ENCODE measurements around the gene CEP112. TPM values are rescaled to one million over a fixed set of nuclear protein-coding genes. Genes with fewer than 3 reads are reported as not detected.

Gene CEP112
- total and polyA plus RNA-seq, 10 of the 15 experiments (the other 5 are each of a cell fraction or from before 2014, with no cell fraction given) = 0.11 to 3.8 (median 0.32) TPM; not detected in 1

DNA sequence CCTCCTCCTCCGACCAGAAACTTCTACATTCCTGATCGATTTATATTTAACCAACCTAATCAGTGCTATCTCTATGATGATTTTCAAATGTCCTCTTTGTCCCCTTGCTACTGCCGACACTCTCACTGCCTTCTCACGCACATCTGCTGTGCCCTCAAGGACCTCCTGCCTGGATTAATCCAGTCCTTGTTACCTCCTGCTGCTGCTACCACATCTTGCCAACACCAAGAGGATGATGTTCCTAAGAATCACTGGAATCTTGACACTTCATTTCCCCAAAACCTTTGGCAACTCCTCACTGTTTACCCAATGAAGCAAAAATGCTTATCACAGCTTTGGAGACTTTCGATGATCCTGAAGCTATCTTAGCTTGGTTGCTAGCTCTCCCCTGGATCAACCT, 343.2 kb downstream of the CEP112 start (continued):
- TF ChIP-seq, protein P1, sequence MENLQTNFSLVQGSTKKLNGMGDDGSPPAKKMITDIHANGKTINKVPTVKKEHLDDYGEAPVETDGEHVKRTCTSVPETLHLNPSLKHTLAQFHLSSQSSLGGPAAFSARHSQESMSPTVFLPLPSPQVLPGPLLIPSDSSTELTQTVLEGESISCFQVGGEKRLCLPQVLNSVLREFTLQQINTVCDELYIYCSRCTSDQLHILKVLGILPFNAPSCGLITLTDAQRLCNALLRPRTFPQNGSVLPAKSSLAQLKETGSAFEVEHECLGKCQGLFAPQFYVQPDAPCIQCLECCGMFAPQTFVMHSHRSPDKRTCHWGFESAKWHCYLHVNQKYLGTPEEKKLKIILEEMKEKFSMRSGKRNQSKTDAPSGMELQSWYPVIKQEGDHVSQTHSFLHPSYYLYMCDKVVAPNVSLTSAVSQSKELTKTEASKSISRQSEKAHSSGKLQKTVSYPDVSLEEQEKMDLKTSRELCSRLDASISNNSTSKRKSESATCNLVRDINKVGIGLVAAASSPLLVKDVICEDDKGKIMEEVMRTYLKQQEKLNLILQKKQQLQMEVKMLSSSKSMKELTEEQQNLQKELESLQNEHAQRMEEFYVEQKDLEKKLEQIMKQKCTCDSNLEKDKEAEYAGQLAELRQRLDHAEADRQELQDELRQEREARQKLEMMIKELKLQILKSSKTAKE (IDR thresholded peaks at IDR 0.05; ENCODE audit: low read depth, poor library complexity, severe bottlenecking) = no peak
- no peak for TF ChIP-seq IRF4 (IDR thresholded peaks at IDR 0.05; ENCODE audit: low read depth, low read length)
- no peak for TF ChIP-seq RFX5 (IDR thresholded peaks at IDR 0.05; ENCODE audit: low read depth, low read length)
- TF ChIP-seq, protein P2, sequence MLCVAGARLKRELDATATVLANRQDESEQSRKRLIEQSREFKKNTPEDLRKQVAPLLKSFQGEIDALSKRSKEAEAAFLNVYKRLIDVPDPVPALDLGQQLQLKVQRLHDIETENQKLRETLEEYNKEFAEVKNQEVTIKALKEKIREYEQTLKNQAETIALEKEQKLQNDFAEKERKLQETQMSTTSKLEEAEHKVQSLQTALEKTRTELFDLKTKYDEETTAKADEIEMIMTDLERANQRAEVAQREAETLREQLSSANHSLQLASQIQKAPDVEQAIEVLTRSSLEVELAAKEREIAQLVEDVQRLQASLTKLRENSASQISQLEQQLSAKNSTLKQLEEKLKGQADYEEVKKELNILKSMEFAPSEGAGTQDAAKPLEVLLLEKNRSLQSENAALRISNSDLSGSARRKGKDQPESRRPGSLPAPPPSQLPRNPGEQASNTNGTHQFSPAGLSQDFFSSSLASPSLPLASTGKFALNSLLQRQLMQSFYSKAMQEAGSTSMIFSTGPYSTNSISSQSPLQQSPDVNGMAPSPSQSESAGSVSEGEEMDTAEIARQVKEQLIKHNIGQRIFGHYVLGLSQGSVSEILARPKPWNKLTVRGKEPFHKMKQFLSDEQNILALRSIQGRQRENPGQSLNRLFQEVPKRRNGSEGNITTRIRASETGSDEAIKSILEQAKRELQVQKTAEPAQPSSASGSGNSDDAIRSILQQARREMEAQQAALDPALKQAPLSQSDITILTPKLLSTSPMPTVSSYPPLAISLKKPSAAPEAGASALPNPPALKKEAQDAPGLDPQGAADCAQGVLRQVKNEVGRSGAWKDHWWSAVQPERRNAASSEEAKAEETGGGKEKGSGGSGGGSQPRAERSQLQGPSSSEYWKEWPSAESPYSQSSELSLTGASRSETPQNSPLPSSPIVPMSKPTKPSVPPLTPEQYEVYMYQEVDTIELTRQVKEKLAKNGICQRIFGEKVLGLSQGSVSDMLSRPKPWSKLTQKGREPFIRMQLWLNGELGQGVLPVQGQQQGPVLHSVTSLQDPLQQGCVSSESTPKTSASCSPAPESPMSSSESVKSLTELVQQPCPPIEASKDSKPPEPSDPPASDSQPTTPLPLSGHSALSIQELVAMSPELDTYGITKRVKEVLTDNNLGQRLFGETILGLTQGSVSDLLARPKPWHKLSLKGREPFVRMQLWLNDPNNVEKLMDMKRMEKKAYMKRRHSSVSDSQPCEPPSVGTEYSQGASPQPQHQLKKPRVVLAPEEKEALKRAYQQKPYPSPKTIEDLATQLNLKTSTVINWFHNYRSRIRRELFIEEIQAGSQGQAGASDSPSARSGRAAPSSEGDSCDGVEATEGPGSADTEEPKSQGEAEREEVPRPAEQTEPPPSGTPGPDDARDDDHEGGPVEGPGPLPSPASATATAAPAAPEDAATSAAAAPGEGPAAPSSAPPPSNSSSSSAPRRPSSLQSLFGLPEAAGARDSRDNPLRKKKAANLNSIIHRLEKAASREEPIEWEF (IDR thresholded peaks at IDR 0.05; ENCODE audit: insufficient replicate concordance, low read depth, low read length) = no peak

DNA sequence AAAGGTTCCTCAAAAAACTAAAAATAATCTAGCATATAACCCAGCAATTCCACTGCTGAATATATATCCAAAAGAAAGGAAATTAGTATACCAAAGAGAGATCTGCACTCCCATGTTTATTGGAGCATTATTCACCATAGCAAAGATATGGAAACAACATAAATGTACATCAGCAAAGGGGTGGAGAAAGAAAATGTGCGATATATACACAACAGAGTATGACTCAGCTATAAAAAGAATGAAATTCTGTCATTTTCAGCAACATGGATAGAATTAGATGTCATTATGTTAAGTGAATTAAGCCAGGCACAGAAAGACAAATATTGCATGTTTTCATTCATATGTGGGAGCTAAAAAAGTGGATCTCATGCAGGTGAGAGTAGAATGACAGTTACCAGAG, 350.8 kb downstream of the CEP112 start:
- no peak overlapping the region for H2AFZ ChIP-seq (ENCODE audit: control insufficient read depth, low read depth, low read length)
- no peaks in the 10 kb centered on the region for H3K36me3 ChIP-seq (ENCODE audit: control insufficient read depth in 2 of 2, insufficient read depth in 2 of 2, low read length in 1 of 2)
- ChIA-PET POLR2A (no interaction called here), SMC1A (ENCODE audit: uncharacterized antibody, unreplicated experiment) (no interaction called here), CTCF (no interaction called here), RAD21 (ENCODE audit: unreplicated experiment) (no interaction called here)
- H3K4me1 ChIP-seq (ENCODE audit: control insufficient read depth, insufficient read depth, low read length) = no peaks in the 10 kb centered on the region
- no peak overlapping the region for H3K9ac ChIP-seq (ENCODE audit: control insufficient read depth, insufficient read depth, low read length)
- no peak for DNase-seq (ENCODE audit: low read depth, low spot score)
- BruUV-seq (replicated peaks) = no TSS peak
- H3K9me3 ChIP-seq (replicated peaks; ENCODE audit: control insufficient read depth, insufficient read depth, low read length) = no peaks in the 10 kb centered on the region
- no peaks in the 10 kb centered on the region for H3K79me2 ChIP-seq (ENCODE audit: control insufficient read depth, insufficient read depth, low read length)
- intact Hi-C loops (cut with micrococcal nuclease; ENCODE audit: unreplicated experiment) = no loop called here
- no peak overlapping the region for H3K27ac ChIP-seq (ENCODE audit: control insufficient read depth, insufficient read depth)
- H3K27me3 ChIP-seq (replicated peaks in 1 of 2; ENCODE audit: control insufficient read depth in 2 of 2, insufficient read depth in 2 of 2, low read length in 1 of 2) = no peaks in the 10 kb centered on the region
- no peak overlapping the region for H3K4me3 ChIP-seq
- no peak for ATAC-seq
- in situ Hi-C loops (cut with MboI) = no loop called here
- no peak for FAIRE-seq
- H3K4me2 ChIP-seq (ENCODE audit: control insufficient read depth, insufficient read depth) = no peak overlapping the region
- H4K20me1 ChIP-seq (ENCODE audit: control insufficient read depth, insufficient read depth) = no peaks in the 10 kb centered on the region
- 14% methylated on average over 1 of the region's 1 CpG for WGBS (ENCODE audit: insufficient coverage, insufficient replicate concordance, low lambda C conversion rate, missing lambda C conversion rate)
- TF ChIP-seq, protein P3, sequence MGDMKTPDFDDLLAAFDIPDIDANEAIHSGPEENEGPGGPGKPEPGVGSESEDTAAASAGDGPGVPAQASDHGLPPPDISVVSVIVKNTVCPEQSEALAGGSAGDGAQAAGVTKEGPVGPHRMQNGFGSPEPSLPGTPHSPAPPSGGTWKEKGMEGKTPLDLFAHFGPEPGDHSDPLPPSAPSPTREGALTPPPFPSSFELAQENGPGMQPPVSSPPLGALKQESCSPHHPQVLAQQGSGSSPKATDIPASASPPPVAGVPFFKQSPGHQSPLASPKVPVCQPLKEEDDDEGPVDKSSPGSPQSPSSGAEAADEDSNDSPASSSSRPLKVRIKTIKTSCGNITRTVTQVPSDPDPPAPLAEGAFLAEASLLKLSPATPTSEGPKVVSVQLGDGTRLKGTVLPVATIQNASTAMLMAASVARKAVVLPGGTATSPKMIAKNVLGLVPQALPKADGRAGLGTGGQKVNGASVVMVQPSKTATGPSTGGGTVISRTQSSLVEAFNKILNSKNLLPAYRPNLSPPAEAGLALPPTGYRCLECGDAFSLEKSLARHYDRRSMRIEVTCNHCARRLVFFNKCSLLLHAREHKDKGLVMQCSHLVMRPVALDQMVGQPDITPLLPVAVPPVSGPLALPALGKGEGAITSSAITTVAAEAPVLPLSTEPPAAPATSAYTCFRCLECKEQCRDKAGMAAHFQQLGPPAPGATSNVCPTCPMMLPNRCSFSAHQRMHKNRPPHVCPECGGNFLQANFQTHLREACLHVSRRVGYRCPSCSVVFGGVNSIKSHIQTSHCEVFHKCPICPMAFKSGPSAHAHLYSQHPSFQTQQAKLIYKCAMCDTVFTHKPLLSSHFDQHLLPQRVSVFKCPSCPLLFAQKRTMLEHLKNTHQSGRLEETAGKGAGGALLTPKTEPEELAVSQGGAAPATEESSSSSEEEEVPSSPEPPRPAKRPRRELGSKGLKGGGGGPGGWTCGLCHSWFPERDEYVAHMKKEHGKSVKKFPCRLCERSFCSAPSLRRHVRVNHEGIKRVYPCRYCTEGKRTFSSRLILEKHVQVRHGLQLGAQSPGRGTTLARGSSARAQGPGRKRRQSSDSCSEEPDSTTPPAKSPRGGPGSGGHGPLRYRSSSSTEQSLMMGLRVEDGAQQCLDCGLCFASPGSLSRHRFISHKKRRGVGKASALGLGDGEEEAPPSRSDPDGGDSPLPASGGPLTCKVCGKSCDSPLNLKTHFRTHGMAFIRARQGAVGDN (IDR thresholded peaks at IDR 0.05) = no peak
- TF ChIP-seq EGR1 (IDR thresholded peaks at IDR 0.05; ENCODE audit: borderline replicate concordance in 1 of 2, low read depth in 2 of 2, low read length in 2 of 2) (no peak), SREBF1 (IDR thresholded peaks at IDR 0.05; ENCODE audit: low read length) (no peak), POU2F2 (IDR thresholded peaks at IDR 0.05; ENCODE audit: borderline replicate concordance, low read depth, low read length) (no peak), ATF7 (IDR thresholded peaks at IDR 0.05; ENCODE audit: low read depth) (no peak), CHD2 (IDR thresholded peaks at IDR 0.05; ENCODE audit: borderline replicate concordance, low read depth, low read length) (no peak)

All from GM12878 (cell line).